HG03280 (cell line): ENCODE data around the gene CDCA3.

ENCODE experiments used
- ATAC-seq: cut with Tn5 transposase; IDR thresholded peaks from one replicate; pipeline ENCODE4 v1.9.1; 2021; ENCODE audit warnings: mild to moderate bottlenecking, moderate library complexity; ENCODE audit not compliant: unreplicated experiment

The CDCA3 gene

GRCh38 chr12:6821591-6822425 lies 29.3 kb downstream of the CDCA3 start, which contains the start of gene GPR162:
TSS of gene GPR162 (plus strand) at chr12:6821821. CDS start at chr12:6823899, 2,078 bp downstream.
- ATAC-seq, result no peak

- no peak for ATAC-seq
These were observed 30.9 kb downstream of the CDCA3 start for GRCh38 chr12:6820166-6820565.

GRCh38 chr12:6819106-6820030 lies 31.7 kb downstream of the CDCA3 start:
- no peak for ATAC-seq

- ATAC-seq, result no peak
These were observed 32.4 kb downstream of the CDCA3 start for GRCh38 chr12:6818645-6819044.

- no peak for ATAC-seq
These were observed 32.9 kb downstream of the CDCA3 start for GRCh38 chr12:6818222-6818621.

GRCh38 chr12:6817662-6818157 lies 33.4 kb downstream of the CDCA3 start:
- no peak for ATAC-seq

GRCh38 chr12:6817098-6817497 lies 34.0 kb downstream of the CDCA3 start:
- ATAC-seq, result no peak

GRCh38 chr12:6816598-6816997 lies 34.5 kb downstream of the CDCA3 start:
- no peak for ATAC-seq

GRCh38 chr12:6813363-6813762 lies 37.7 kb downstream of the CDCA3 start:
- ATAC-seq, result no peak

- ATAC-seq, result no peak
These were observed 40.3 kb downstream of the CDCA3 start for GRCh38 chr12:6810758-6811157.

GRCh38 chr12:6809056-6809455 lies 42.0 kb downstream of the CDCA3 start:
- ATAC-seq, result no peak

GRCh38 chr12:6807170-6807569 lies 43.9 kb downstream of the CDCA3 start:
- ATAC-seq, result no peak

GRCh38 chr12:6799147-6799546 lies 51.9 kb downstream of the CDCA3 start:
- ATAC-seq, result no peak
